ENCODE measurements around the gene TRIM29.

GRCh38 chr11:120067438-120068113, 70.3 kb downstream of the TRIM29 start:
- TF ChIP-seq, protein P1, sequence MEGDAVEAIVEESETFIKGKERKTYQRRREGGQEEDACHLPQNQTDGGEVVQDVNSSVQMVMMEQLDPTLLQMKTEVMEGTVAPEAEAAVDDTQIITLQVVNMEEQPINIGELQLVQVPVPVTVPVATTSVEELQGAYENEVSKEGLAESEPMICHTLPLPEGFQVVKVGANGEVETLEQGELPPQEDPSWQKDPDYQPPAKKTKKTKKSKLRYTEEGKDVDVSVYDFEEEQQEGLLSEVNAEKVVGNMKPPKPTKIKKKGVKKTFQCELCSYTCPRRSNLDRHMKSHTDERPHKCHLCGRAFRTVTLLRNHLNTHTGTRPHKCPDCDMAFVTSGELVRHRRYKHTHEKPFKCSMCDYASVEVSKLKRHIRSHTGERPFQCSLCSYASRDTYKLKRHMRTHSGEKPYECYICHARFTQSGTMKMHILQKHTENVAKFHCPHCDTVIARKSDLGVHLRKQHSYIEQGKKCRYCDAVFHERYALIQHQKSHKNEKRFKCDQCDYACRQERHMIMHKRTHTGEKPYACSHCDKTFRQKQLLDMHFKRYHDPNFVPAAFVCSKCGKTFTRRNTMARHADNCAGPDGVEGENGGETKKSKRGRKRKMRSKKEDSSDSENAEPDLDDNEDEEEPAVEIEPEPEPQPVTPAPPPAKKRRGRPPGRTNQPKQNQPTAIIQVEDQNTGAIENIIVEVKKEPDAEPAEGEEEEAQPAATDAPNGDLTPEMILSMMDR (IDR thresholded peaks at IDR 0.05), result no peak
- TF ChIP-seq POLR2A (IDR thresholded peaks at IDR 0.05), result no peak
